Measurements from ENCODE around the gene EVA1C. TPM values are rescaled to one million over a fixed set of nuclear protein-coding genes. Genes with fewer than 3 reads are reported as not detected.
"Not testable (repeated sequence)": the region's sequence is repeated elsewhere in the genome, so short reads cannot be mapped to it uniquely, and the experiment has no call there.

EVA1C gene
- total and polyA plus RNA-seq, 9 of the 15 experiments (the other 6 are each of a cell fraction or from before 2014, with no cell fraction given): 0.22 TPM; not detected in 8

DNA sequence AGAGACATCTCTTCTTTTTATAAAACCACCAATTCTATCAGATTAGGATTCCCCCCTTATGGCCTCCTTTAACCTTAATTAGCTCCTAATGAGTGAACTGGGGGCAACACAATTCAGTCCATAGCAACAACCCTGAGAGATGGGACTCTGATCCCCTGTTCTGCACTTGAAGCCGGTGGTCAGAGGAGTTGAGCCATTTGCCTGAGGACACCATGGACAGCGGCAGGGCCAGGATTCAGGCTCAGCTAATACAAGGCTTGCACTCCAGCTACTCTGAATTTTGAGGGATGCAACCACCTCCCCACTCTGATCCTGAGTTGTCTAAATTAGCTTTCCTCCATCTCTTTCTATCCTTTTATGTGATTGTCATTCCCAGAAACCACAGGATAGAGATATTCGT is 93.3 kb downstream of the EVA1C start:
- H3K27ac ChIP-seq (ENCODE audit: extremely low read depth, low read depth, low read length); H3K36me3 ChIP-seq (ENCODE audit: control insufficient read depth, insufficient read depth, low read length); DNase-seq (ENCODE audit: extremely low read depth in 1 of 4, low spot score in 3 of 4); H3K9me3 ChIP-seq (replicated peaks; ENCODE audit: control insufficient read depth, insufficient read depth, low read depth, low read length); H3K4me1 ChIP-seq (replicated peaks in 1 of 2; ENCODE audit: control insufficient read depth in 2 of 2, insufficient read depth in 2 of 2, low read length in 2 of 2); H3K9me1 ChIP-seq (ENCODE audit: control insufficient read depth, insufficient read depth, low read length); H3K4me3 ChIP-seq; H3K79me2 ChIP-seq (ENCODE audit: control insufficient read depth, insufficient read depth, low read length); H2AFZ ChIP-seq (ENCODE audit: low read depth, low read length); in situ Hi-C loops (cut with MboI); H3K4me2 ChIP-seq (ENCODE audit: insufficient read depth, low read length); FAIRE-seq; intact Hi-C loops (cut with micrococcal nuclease); H3K9ac ChIP-seq (ENCODE audit: insufficient read depth in 1 of 2, low read depth in 2 of 2, low read length in 2 of 2); H4K20me1 ChIP-seq (replicated peaks; ENCODE audit: control insufficient read depth, insufficient read depth, low read length); BruUV-seq (replicated peaks); CTCF ChIA-PET (ENCODE audit: low intra/inter-chr PET ratio); ATAC-seq: not testable (repeated sequence)
- 11% methylated on average over 3 of the region's 3 CpGs for WGBS (ENCODE audit: insufficient coverage, low coverage, missing lambda C conversion rate)
- TF ChIP-seq EHMT2 (IDR thresholded peaks at IDR 0.05): 0 out of 2 replicates have a peak, but pooled peaks have one; percentile 11
- TF ChIP-seq MIER1 (IDR thresholded peaks at IDR 0.05; ENCODE audit: low read depth): peak; percentile 69; the same call in 1 of the 2 replicates
- TF ChIP-seq, protein P1, sequence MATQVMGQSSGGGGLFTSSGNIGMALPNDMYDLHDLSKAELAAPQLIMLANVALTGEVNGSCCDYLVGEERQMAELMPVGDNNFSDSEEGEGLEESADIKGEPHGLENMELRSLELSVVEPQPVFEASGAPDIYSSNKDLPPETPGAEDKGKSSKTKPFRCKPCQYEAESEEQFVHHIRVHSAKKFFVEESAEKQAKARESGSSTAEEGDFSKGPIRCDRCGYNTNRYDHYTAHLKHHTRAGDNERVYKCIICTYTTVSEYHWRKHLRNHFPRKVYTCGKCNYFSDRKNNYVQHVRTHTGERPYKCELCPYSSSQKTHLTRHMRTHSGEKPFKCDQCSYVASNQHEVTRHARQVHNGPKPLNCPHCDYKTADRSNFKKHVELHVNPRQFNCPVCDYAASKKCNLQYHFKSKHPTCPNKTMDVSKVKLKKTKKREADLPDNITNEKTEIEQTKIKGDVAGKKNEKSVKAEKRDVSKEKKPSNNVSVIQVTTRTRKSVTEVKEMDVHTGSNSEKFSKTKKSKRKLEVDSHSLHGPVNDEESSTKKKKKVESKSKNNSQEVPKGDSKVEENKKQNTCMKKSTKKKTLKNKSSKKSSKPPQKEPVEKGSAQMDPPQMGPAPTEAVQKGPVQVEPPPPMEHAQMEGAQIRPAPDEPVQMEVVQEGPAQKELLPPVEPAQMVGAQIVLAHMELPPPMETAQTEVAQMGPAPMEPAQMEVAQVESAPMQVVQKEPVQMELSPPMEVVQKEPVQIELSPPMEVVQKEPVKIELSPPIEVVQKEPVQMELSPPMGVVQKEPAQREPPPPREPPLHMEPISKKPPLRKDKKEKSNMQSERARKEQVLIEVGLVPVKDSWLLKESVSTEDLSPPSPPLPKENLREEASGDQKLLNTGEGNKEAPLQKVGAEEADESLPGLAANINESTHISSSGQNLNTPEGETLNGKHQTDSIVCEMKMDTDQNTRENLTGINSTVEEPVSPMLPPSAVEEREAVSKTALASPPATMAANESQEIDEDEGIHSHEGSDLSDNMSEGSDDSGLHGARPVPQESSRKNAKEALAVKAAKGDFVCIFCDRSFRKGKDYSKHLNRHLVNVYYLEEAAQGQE (IDR thresholded peaks at IDR 0.05; ENCODE audit: borderline replicate concordance): peak; percentile 84
- TF ChIP-seq, protein P1 (CRISPR knock-in tag; IDR thresholded peaks at IDR 0.05; ENCODE audit: low read depth): not testable (repeated sequence)
- POLR2A ChIA-PET: interaction anchor here (0.8 to 1.0 kb wide), 2 partner anchors 14 to 83 kb away, joined by 3 read pairs; no protein-coding TSS in a partner anchor
- H3K27me3 ChIP-seq (ENCODE audit: control insufficient read depth in 2 of 2, insufficient read depth in 2 of 2, low read length in 2 of 2): peaks cover 14 to 20% of the 10 kb centered on the region in 2 experiments; a peak in 4 of 5 replicates

DNA sequence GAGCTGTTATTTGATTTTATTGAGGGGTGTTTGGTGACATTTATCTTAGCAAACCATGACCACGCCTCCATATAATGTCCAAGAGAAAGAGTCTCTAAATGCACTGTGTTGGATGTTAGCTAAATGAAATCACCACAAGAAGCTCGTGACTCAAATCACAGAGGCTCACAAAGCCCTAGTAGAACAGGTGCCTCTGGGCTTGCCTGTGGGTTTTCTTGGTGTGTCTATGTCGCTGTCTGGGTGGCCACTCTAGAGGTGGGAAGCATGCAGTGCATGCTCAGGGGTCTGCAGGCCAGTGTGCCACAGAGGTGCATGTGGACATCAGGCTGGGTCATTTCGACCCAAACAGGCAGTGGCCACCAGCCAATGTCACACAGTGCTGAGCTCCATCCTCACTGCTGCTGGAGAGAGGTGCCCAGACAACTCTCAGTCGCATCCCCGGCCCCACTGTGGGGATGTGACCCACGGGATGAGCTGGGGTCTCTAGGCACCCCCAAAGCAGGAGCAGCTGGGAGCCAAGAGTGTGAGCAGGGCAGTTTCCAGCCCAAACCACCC is 94.0 kb downstream of the EVA1C start:
- H3K9me1 ChIP-seq (ENCODE audit: control insufficient read depth, insufficient read depth, low read length); H2AFZ ChIP-seq (ENCODE audit: low read depth, low read length); H3K9me3 ChIP-seq (replicated peaks; ENCODE audit: control insufficient read depth, insufficient read depth, low read depth, low read length); H3K4me3 ChIP-seq; DNase-seq (ENCODE audit: extremely low read depth in 1 of 4, low spot score in 3 of 4); H3K27ac ChIP-seq (ENCODE audit: extremely low read depth, low read depth, low read length); H3K36me3 ChIP-seq (ENCODE audit: control insufficient read depth, insufficient read depth, low read length); H3K79me2 ChIP-seq (ENCODE audit: control insufficient read depth, insufficient read depth, low read length); CTCF ChIA-PET (ENCODE audit: low intra/inter-chr PET ratio); H3K4me2 ChIP-seq (ENCODE audit: insufficient read depth, low read length); H3K4me1 ChIP-seq (replicated peaks in 1 of 2; ENCODE audit: control insufficient read depth in 2 of 2, insufficient read depth in 2 of 2, low read length in 2 of 2); FAIRE-seq; H4K20me1 ChIP-seq (replicated peaks; ENCODE audit: control insufficient read depth, insufficient read depth, low read length); BruUV-seq (replicated peaks); ATAC-seq; in situ Hi-C loops (cut with MboI); intact Hi-C loops (cut with micrococcal nuclease); H3K9ac ChIP-seq (ENCODE audit: insufficient read depth in 1 of 2, low read depth in 2 of 2, low read length in 2 of 2): not testable (repeated sequence)
- peaks cover 13 to 18% of the 10 kb centered on the region in 2 experiments; a peak in 4 of 5 replicates for H3K27me3 ChIP-seq (ENCODE audit: control insufficient read depth in 2 of 2, insufficient read depth in 2 of 2, low read length in 2 of 2)
- POLR2A ChIA-PET: interaction anchor here (0.8 to 1.0 kb wide), 2 partner anchors 15 to 88 kb away, joined by 3 read pairs; no protein-coding TSS in a partner anchor
- 0% methylated on average over 7 of the region's 7 CpGs for WGBS (ENCODE audit: insufficient coverage, low coverage, missing lambda C conversion rate)
